ENCODE measurements around the gene AANAT.

AANAT gene

GRCh38 chr17:76467366-76467765 lies at the start of gene AANAT:
Gene AANAT (plus strand): TSS chr17:76467603. CDS start chr17:76468747, 1,144 bp downstream.
- no peak for DNase-seq

GRCh38 chr17:76419576-76420260 lies 47.7 kb upstream of the AANAT start:
- no peak for DNase-seq

GRCh38 chr17:76420356-76421043 lies 46.9 kb upstream of the AANAT start:
- no peak for DNase-seq

GRCh38 chr17:76421044-76421407 lies 46.4 kb upstream of the AANAT start:
- no peak for DNase-seq

- no peak for DNase-seq
Observed at GRCh38 chr17:76422406-76422805, 45.0 kb upstream of the AANAT start.

DNA sequence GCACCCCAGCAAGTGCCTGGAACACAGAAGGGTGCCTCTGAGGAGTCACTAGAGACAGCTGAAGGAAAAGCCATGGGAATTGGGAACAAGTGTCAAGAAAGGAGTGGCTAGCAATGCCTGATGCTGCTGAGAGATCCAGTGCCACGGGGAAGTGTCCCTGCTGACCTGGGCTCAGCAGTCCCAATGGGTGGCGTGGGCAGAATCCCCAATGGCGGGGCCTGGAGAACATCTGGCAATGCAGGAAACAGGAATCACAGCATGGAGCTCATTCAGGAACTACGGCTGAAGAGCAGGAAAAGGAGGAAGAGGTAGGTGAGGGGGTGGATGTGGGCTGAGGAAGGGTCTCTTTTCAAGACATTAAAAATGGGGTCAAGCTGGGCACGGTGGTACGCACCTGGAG lies 44.5 kb upstream of the AANAT start:
- no peak for DNase-seq

GRCh38 chr17:76426853-76427252 lies 40.5 kb upstream of the AANAT start:
- DNase-seq: no peak

GRCh38 chr17:76427501-76428231 lies 39.7 kb upstream of the AANAT start:
- no peak for DNase-seq

DNA sequence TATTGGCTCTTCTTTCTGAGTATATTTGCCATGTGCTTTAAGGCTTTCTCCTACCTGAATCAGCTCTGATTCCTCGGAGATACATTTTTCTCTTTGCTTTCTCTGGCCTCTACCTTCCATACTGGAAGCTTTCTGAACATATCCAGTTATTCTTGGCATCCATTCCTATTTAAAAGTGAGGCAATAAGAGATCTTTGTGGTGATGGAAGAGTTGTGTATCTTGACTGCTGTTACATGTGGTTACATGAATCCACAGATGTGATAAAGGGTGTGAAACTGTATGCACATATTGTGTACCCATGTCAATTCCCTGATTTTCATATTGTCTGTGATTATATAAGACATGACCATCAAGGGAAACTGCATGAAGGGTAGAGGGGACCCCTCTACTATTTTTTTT lies 38.9 kb upstream of the AANAT start:
- no peak for DNase-seq

DNA sequence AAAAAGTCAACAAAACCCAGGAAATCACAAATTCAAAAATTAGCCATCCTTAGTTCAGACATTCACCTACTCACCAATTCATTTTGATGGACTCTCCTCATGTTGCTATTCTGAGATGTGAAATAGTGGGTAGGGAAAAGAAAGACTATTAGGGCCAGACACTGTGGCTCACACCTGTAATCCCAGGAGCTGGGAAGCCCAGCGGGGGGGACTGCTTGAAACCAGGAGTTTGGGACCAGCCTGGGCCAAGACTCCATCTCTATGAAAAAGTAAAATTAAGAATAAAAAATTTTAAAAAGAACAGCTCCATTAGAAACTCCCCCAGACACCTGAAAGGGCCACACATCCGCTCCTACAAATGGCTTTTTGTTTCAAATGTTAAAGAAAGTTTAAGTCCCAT lies 35.9 kb upstream of the AANAT start:
- no peak for DNase-seq

GRCh38 chr17:76432004-76432403 lies 35.4 kb upstream of the AANAT start:
- no peak for DNase-seq

DNA sequence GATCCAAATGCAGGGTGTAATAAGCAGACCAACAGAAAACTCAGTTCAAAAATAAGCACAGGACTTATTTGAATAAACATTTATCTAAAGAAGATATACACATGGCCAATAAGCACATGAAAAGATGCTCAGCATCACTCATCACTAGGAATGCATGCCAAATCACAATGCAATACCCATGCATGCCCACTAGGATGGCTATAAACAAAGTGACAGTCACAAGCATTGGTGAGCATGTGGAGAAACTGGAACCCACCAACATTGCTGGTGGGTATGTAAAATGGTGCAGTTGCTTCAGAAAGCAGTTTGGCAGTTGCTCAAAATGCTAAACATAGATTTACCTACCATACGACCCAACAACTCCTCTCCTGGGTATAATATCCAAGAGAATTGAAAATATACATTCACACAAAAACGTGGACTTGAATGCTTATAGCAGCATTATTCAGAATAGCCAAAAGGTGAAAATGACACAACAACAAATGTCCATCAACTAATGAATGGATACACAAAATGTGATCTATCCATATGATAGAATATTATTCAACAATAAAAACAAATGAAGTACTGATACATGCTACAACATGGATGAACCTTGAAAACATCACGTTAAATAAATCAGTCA lies 34.6 kb upstream of the AANAT start:
- DNase-seq: no peak

DNA sequence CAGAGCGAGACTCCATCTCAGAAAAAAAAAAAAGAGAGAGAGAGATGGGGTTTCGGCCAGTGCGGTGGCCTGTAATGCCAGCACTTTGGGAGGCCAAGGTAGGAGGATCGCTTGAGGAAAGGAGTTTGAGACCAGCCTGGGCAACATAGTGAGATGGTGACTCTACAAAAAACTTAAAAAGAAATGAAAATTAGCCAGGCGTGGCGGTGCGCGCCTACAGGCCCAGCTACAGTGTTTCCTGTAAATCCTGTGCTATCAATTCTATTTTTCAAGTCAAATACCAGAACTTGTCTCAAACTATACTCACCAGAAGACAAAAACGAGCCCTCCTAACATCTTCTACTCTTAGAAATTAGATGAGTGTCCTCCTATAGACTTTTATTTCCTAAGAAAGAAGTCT lies 33.7 kb upstream of the AANAT start:
- no peak for DNase-seq

GRCh38 chr17:76434870-76435269 lies 32.5 kb upstream of the AANAT start:
- no peak for DNase-seq

DNA sequence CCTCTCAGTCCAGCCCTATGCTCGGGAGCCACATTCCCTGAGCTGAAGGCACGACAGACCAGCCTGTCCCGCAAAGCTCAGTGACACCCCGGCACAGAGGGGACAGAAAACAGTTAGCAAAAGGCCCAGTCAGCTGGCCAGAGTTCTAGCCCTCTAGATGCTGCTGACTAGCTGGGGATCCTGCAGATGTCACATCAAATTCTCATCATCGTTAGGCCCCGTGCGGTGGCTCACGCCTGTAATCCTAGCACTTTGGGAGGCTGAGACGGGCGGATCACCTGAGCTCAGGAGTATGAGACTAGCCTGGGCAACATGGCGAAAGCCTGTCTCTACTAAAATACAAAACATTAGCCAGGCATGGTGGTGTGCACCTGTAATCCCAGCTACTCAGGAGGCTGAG lies 31.7 kb upstream of the AANAT start:
- DNase-seq: no peak

GRCh38 chr17:76437467-76438402 lies 29.7 kb upstream of the AANAT start:
- DNase-seq: peak in 1 of 3 experiments; percentile 66

- no peak for DNase-seq
Observed at GRCh38 chr17:76438906-76439305, 28.5 kb upstream of the AANAT start.

DNA sequence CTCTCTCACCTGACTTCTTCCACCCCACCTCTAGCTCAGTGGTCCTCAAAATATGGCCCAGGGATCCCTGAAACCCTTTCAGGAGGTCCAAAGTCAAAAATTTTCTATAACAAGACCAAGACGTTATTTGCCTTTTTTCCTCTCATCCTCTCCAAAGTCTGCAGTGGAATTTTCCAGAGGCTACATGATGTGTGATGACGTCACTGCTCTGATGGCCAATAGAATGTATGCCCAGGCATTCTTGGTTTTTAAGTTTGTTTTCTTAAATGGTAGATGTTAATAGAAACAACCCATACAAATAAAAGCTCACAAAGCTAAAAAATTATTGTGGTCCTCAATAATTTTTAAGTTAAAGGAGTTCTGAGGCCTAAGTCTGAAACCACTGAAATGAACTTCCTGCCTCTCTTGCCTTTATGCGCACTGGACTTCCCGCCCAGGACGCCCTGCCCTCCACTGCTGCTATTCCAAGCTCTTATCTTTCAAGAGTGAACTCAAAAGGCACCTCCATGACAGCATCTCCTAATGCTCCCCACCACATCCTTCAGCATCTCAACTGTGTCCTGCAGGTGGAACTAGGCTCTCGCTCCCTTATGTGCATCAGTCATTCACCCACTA lies 28.0 kb upstream of the AANAT start:
- DNase-seq: no peak

DNA sequence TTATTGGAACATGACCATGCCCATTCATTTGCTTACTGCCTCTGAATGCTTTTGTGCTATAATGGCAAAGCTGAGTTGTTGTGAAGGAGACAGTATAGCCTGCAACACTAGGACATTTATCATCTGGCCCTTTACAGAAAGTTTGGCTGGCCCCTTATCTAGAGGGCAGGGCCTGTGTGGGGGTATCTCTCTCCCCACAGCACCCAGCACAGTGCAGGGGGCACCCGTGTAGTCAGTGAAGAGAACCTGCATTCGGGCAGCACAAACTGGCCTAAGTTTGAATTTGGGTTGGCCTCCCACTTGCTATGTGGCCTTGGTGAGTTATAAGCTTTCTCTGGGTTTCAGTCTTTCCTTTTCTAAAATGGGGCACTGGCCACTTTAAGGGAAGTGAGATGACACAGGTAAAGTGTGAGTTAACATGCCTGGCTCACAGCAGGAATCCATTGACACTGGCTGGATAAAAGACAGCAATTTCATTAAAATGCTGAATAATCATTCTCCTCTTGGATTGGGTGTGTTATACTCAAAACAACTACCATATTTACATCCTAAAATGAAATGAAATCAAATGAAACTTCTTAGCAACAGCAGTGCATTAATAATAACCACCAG lies 26.5 kb upstream of the AANAT start:
- no peak for DNase-seq

GRCh38 chr17:76441686-76442340 lies 25.6 kb upstream of the AANAT start:
- DNase-seq: no peak

Data from NCI-H1417 (cell line).